ENCODE results near the gene SNTB2. TPM values are rescaled to one million over a fixed set of nuclear protein-coding genes. Genes with fewer than 3 reads are reported as not detected.

The SNTB2 gene
- total and polyA plus RNA-seq, 2 of the 8 experiments (the other 6 are each of a cell fraction or from before 2014, with no cell fraction given): 6.0 to 16.1 TPM

GRCh38 chr16:69223882-69224281 is 36.9 kb downstream of the SNTB2 start:
- Histone ChIP-seq H4K91ac (replicated peaks; ENCODE audit: insufficient read length, low read length) (no peak overlapping the region), H3K79me1 (ENCODE audit: low read depth, low read length) (no peaks in the 10 kb centered on the region; the same call in 1 of the 2 replicates), H3K79me2 (ENCODE audit: control insufficient read depth in 1 of 2, insufficient read depth in 2 of 2, low read length in 2 of 2) (peaks cover 0 to 8% of the 10 kb centered on the region in 2 experiments; a peak in 1 of 4 replicates), H4K20me1 (replicated peaks in 1 of 2; ENCODE audit: control insufficient read depth in 1 of 2, insufficient read depth in 2 of 2, low read length in 2 of 2) (peaks cover 0 to 1% of the 10 kb centered on the region in 2 experiments), H2BK20ac (ENCODE audit: low read length) (no peak overlapping the region), H2AK5ac (ENCODE audit: low read depth, low read length) (no peak overlapping the region), H3K4me3 (ENCODE audit: extremely low read depth in 1 of 4, insufficient read depth in 2 of 4, low read depth in 3 of 4, low read length in 4 of 4) (no peak overlapping the region), H3K18ac (ENCODE audit: extremely low read depth, low read length) (no peak overlapping the region), H2BK120ac (replicated peaks; ENCODE audit: low read depth, low read length) (no peak overlapping the region), H3K36me3 (ENCODE audit: control insufficient read depth in 2 of 4, insufficient read depth in 4 of 4, low read length in 3 of 4) (no peaks in the 10 kb centered on the region), H3K23me2 (ENCODE audit: low read depth, low read length) (no peaks in the 10 kb centered on the region), H3K23ac (ENCODE audit: insufficient read length) (no peak overlapping the region), H2BK15ac (ENCODE audit: low read length) (no peak overlapping the region), H3K27ac (ENCODE audit: low read depth, low read length) (no peak overlapping the region), H2BK5ac (ENCODE audit: low read depth, low read length) (no peak overlapping the region), H3K9ac (replicated peaks in 1 of 4; ENCODE audit: extremely low read depth in 1 of 4, low read depth in 3 of 4, low read length in 3 of 4) (no peak overlapping the region), H3K14ac (ENCODE audit: insufficient read length) (no peak overlapping the region), H3K4me1 (replicated peaks in 1 of 4; ENCODE audit: control insufficient read depth in 3 of 4, insufficient read depth in 4 of 4, low read length in 3 of 4) (no peaks in the 10 kb centered on the region), H3K9me3 (ENCODE audit: insufficient read depth in 2 of 2, low read depth in 1 of 2, low read length in 1 of 2) (no peaks in the 10 kb centered on the region), H3K56ac (replicated peaks; ENCODE audit: insufficient read length, low read depth, low read length) (no peak overlapping the region), H2BK12ac (ENCODE audit: low read depth, low read length) (no peak overlapping the region), H4K5ac (ENCODE audit: insufficient read length, low read depth, low read length) (no peak overlapping the region), H3K4ac (replicated peaks; ENCODE audit: insufficient read length, low read depth, low read length) (no peak overlapping the region), H3K27me3 (replicated peaks in 1 of 4; ENCODE audit: control insufficient read depth in 3 of 4, extremely low read depth in 1 of 4, insufficient read depth in 3 of 4, low read length in 3 of 4) (no peaks in the 10 kb centered on the region), H2AFZ (ENCODE audit: low read length) (no peak overlapping the region), H4K8ac (ENCODE audit: extremely low read depth, insufficient read depth, low read length) (no peak overlapping the region), H3K4me2 (ENCODE audit: insufficient read depth in 1 of 2, low read depth in 2 of 2, low read length in 2 of 2) (no peak overlapping the region)
- no peak for DNase-seq (ENCODE audit: low read depth in 1 of 2, low spot score in 2 of 2)
- POLR2A ChIA-PET (ENCODE audit: partially characterized antibody): no interaction called here
- WGBS, 2 experiments (ENCODE audit: extremely low coverage in 1 of 2, insufficient coverage in 1 of 2, insufficient read length in 1 of 2, insufficient replicate concordance in 2 of 2, low coverage in 1 of 2, low lambda C conversion rate in 2 of 2, missing lambda C conversion rate in 1 of 2): 95% methylated on average over 5 of the region's 6 CpGs; no CpG with 5 or more reads in 1 of the 2 experiments
- FAIRE-seq: no peak
- TF ChIP-seq CHD1 (IDR thresholded peaks at IDR 0.05; ENCODE audit: low read depth, low read length): no peak
- TF ChIP-seq JUND (IDR thresholded peaks at IDR 0.05; ENCODE audit: low read length): no peak
- no peak for TF ChIP-seq EZH2 (IDR thresholded peaks at IDR 0.05; ENCODE audit: low read depth, low read length, severe bottlenecking)
- TF ChIP-seq YY1 (IDR thresholded peaks at IDR 0.05; ENCODE audit: low read depth, low read length): no peak
- TF ChIP-seq RAD21 (IDR thresholded peaks at IDR 0.05 in 1 of 2, conservative IDR thresholded peaks at IDR 0.05 in 1 of 2; ENCODE audit: low read depth in 2 of 2, low read length in 2 of 2): no peak
- TF ChIP-seq CEBPB (IDR thresholded peaks at IDR 0.05; ENCODE audit: low read depth, low read length): no peak
- no peak for TF ChIP-seq MAFK (IDR thresholded peaks at IDR 0.05; ENCODE audit: low read depth, low read length)
- no peak for TF ChIP-seq POU5F1 (IDR thresholded peaks at IDR 0.05; ENCODE audit: low read depth, low read length)
- no peak for TF ChIP-seq TCF12 (IDR thresholded peaks at IDR 0.05; ENCODE audit: low read depth, low read length)
- TF ChIP-seq BRCA1 (IDR thresholded peaks at IDR 0.05; ENCODE audit: low read depth, low read length): no peak
- TF ChIP-seq TBP (IDR thresholded peaks at IDR 0.05; ENCODE audit: low read depth, low read length): no peak
- no peak for TF ChIP-seq SP2 (IDR thresholded peaks at IDR 0.05; ENCODE audit: low read length)
- TF ChIP-seq CHD2 (IDR thresholded peaks at IDR 0.05; ENCODE audit: low read length): no peak
- TF ChIP-seq SIX5 (IDR thresholded peaks at IDR 0.05; ENCODE audit: low read depth, low read length): no peak
- TF ChIP-seq EGR1 (IDR thresholded peaks at IDR 0.05; ENCODE audit: borderline replicate concordance, low read depth, low read length): no peak
- no peak for TF ChIP-seq CBX8 (IDR thresholded peaks at IDR 0.05; ENCODE audit: borderline replicate concordance, low read depth, low read length)
- no peak for TF ChIP-seq RBBP5 (IDR thresholded peaks at IDR 0.05; ENCODE audit: borderline replicate concordance, low read depth, low read length)
- CTCF ChIA-PET (ENCODE audit: partially characterized antibody): no interaction called here
